Right lobe of liver (tissue), 4 donors: ENCODE results near the gene DACT1.

Experiments used
- CTCF ChIP-seq, 4 donors: fragments of 200-600 bp in 3 of 4; fragments of 450-650 bp in 1 of 4; IDR thresholded peaks; one replicate each; pipeline versions ENCODE4 v1.5.1 to v1.8.0; 2016 to 2022; ENCODE audit warnings: antibody characterized with exemption in 4 of 4, mild to moderate bottlenecking in 2 of 4
- POLR2A ChIP-seq: fragments of 450-650 bp; IDR thresholded peaks from one replicate; pipeline ENCODE4 v1.6.1; 2017; ENCODE audit warnings: antibody characterized with exemption, mild to moderate bottlenecking
- donor health status: DM: no; HTN: no; CAD: no.
- donor health status: DM: no; HTN: no; CAD: no.
- donor health status: DM: no; HTN: yes; CAD: no.

- TF ChIP-seq CTCF (IDR thresholded peaks at IDR 0.05) = no peak
- no peak for TF ChIP-seq POLR2A
These were observed 49.6 kb downstream of the DACT1 start for GRCh38 chr14:58687232-58687795.
